NCI-H1436 treated with DMSO at 0.1 percent for 48 hours (cell line): ENCODE results near the gene RMI1.

Source experiments
- DNase-seq: peaks from one replicate; lab custom pipeline; 2025; lab: John Stamatoyannopoulos, UW

RMI1 gene

DNA sequence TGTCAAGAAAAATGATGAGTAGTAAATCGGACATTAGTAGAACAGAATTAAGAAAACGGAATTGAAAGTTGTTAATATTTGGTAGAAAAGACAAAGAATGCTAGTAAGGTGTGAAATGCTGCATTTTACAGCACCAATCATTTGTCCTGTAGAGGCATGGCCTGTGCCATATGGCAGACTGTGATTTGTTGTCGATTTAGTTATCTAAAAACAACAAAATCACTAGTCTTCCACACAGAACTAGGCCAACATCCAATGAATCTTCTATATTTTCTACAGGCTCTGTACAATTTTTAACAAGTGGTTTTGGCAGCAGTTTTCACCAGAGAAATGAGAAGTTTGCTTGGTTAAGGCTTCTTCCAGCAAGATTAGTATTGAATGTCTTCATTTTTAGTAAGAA is 11.0 kb upstream of the RMI1 start:
- no peak for DNase-seq

DNA sequence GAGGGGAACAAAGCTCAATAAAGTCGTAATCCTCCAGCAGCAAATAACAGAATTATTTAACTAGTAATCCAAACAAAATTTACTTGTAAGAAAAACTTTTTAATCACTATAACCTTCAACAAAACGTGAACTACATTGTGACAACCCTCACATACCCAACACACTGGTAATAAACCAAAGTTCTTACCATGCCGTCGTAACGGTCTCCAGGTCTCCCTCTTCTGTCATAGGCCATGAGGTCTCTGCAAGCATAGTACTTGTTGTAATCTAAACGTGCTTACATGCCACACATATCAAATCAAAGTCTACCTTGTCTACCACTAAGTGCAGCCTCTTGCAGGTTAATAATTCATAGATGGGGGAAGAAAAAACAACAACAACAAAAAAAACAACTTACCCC is 9.1 kb upstream of the RMI1 start:
- no peak for DNase-seq

GRCh38 chr9:83972286-83972685 is 8.3 kb upstream of the RMI1 start:
- no peak for DNase-seq

GRCh38 chr9:83975300-83975699 is 5.3 kb upstream of the RMI1 start:
- no peak for DNase-seq

DNA sequence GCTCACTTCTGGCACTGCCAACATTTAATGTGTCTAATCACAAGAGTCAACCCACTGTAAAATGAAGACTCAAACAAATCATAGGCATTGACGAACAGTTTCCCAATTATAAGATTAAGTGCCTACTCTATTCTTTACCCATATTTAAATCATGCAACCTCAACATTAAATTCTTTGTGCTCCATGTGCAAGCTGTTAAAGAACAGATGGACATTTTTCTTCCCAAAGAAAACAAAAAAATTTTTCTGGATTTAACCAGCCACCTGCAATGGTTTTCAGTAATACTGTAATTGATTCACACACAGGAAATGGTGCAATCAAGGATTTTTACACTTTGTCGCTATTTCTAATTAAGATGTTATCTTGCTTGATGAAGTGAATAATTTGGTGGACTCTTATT is 4.2 kb upstream of the RMI1 start:
- no peak for DNase-seq

GRCh38 chr9:83977196-83977595 is 3.4 kb upstream of the RMI1 start:
- no peak for DNase-seq

DNA sequence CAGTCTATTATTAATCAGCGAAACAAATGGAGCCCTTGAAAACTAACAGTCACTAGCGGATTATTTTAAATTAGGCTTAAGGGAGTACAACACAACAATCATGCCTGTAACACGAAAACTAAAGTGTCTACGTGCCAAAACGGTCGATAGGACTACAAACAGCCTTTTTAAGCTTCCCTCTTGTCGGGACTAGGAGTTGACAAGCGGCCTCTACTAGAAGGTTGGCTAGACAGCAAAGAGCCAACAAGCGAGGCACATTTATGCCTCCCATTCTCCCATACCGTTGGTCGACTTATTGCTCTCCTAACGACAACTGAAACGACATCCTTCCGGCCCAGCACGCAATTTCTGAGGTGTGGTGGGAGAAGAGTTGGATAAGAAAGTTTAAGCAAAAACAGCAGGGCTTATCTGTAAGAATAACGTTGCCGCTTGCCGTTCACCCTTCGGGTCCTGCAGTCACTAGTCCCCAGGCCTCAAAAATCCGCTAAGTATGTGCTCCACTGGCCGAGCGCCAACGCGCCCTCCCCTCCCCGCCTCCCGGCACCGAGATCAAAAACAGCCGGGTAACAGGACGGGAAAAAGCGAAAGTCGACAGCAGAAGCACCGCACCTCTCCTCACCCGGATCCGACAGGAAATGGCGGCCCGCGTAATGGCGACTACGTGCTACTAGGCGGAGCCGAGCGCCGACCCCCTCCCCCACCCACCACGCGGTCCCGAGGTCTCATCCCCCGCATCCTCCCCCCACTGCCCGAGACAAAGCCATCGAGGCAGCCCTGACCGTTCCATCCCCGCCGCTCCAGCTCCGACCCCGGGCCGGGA is 1.4 kb upstream of the RMI1 start:
- DNase-seq = peak; percentile 43

GRCh38 chr9:83979812-83980394 is 702 bp upstream of the RMI1 start, which contains the start of gene HNRNPK:
TSS of gene HNRNPK (minus strand) at chr9:83980215. CDS start at chr9:83978252, 1,963 bp downstream.
- peak; percentile 91 for DNase-seq

GRCh38 chr9:83981126-83981871 is 694 bp downstream of the RMI1 start:
- DNase-seq = peak; percentile 63

GRCh38 chr9:83986195-83986594 is 5.6 kb downstream of the RMI1 start:
- no peak for DNase-seq

GRCh38 chr9:83986765-83987401 is 6.3 kb downstream of the RMI1 start:
- DNase-seq = no peak

- DNase-seq = no peak
Observed at GRCh38 chr9:83987402-83987791, 6.8 kb downstream of the RMI1 start.

GRCh38 chr9:83988411-83988810 is 7.8 kb downstream of the RMI1 start:
- DNase-seq = no peak

- no peak for DNase-seq
Observed at GRCh38 chr9:83991355-83991754, 10.8 kb downstream of the RMI1 start.

DNA sequence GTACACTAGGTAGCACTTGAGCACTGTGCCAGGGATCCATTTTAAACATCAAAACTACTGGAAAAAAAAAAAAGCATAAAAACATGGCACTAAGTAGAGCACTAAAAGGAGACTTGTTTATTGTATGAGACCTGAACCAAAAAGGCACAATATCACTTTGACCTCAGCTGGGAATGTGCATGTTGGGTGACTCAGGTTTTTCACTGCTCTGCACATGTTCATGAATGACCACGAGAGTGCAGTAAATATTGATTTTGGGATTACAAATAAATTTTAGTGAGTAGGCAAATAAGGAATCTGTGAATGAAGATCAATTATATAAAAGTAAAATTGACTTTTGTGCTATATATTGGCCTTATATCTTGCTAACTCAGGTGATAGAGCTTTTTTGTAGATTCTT is 11.8 kb downstream of the RMI1 start:
- DNase-seq = no peak

DNA sequence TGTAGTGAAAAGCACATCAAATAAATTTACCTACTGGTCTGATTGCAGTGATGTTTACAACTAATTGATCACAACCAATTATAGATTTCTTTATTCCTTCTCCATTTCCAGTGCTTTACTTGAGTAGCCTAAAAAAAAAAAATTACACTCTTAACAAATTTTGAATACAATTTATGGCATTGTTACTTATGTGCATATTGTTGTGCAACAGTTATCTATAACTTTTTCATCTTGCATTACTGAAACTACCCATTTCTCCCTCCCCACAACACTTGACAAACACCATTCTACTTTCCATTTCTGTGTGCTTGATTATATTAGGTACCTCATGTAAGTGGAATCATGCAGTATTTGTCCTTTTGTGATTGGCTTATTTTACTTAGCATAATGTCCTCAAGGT is 12.3 kb downstream of the RMI1 start:
- no peak for DNase-seq

- no peak for DNase-seq
Observed at GRCh38 chr9:83996126-83996525, 15.5 kb downstream of the RMI1 start.

DNA sequence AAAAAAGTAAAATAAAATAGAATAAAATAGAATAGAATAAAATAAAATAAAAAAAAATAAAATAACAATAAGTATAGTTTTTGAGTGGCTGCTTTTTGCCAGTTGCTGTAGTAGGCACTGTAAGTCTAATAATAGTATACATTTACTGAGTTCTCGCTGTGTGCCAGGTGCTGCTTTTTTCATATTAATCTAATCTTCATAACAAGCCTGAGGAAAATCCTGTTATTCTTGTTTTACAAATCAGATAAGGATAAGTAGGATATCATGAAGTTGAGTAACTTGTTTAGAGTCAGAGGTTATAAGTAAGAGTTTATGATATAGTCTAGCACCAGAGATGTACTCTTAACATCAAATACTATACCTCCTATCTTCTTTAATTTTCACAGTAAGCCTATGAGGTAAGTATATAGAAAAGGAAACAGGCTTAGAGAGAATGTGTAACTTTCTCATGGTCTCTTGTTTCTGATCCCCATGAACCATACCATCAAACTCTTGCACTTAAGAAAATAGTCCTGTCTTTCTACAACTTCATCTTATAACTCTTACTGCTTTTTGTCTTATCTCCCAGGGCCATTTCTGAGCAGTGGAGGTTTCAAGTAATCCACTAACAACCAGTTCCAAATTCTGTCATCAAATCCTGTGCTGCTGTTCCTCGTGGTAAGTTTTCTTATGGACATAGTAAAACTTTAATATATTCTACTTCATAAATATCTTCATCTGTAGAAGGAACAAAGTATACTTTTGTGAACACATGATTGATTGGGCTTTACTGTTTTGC is 18.7 kb downstream of the RMI1 start:
- no peak for DNase-seq

DNA sequence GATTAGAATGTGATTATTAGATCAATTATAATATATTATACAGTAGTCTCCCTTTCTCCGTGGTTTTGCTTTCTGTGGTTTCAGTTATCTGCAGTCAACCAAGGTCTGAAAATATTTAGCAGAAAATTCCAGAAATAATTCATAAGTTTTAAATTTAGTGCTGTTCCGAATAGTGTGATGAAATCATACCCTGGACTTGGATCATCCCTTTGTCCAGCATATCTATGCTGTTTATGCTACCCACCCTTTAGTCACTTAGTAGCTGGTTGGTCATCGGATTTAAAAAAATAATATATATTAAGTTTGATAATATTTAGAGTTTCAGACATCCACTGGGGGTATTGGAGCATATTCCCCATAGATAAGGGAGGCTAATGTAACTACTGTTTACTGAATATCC is 19.6 kb downstream of the RMI1 start:
- no peak for DNase-seq

- no peak for DNase-seq
Observed at GRCh38 chr9:84001621-84002020, 21.0 kb downstream of the RMI1 start.

GRCh38 chr9:84002344-84002743 is 21.7 kb downstream of the RMI1 start:
- DNase-seq = no peak

GRCh38 chr9:84003246-84003645 is 22.6 kb downstream of the RMI1 start:
- no peak for DNase-seq
